Trophoblast cell (in vitro differentiated cells and primary cell): ENCODE data around the gene MPP3.
A peak's percentile ranks its signal among the peaks of the same experiment; 100 is the strongest.

ENCODE experiments used
- DNase-seq, 2 donors: peaks; one replicate each; pipeline ENCODE4 v3.0.0-alpha.2; 2016
- H2AFZ ChIP-seq: 2 replicates; pipeline ENCODE4 v1.6.1; 2013; ENCODE audit warnings: low read length, moderate library complexity, mild to moderate bottlenecking; ENCODE audit not compliant: insufficient read depth, poor library complexity
- H2AK5ac ChIP-seq: 2 replicates; pipeline ENCODE4 v1.6.1; 2013; ENCODE audit warnings: mild to moderate bottlenecking, low read length
- H2BK120ac ChIP-seq: 2 replicates; pipeline ENCODE4 v1.6.1; 2013; ENCODE audit warnings: low read length, mild to moderate bottlenecking, moderate library complexity; ENCODE audit not compliant: insufficient read depth, poor library complexity
- H2BK12ac ChIP-seq: 2 replicates; pipeline ENCODE4 v1.6.1; 2013; ENCODE audit warnings: mild to moderate bottlenecking, low read length, moderate library complexity
- H2BK5ac ChIP-seq: 2 replicates; pipeline ENCODE4 v1.6.1; 2013; ENCODE audit warnings: low read length, low read depth, moderate library complexity, mild to moderate bottlenecking; ENCODE audit not compliant: poor library complexity
- H3K14ac ChIP-seq: 2 replicates; pipeline ENCODE4 v1.6.1; 2013; ENCODE audit warnings: mild to moderate bottlenecking, low read length
- H3K18ac ChIP-seq: 2 replicates; pipeline ENCODE4 v1.6.1; 2013; ENCODE audit warnings: mild to moderate bottlenecking, low read length
- H3K23ac ChIP-seq: 2 replicates; pipeline ENCODE4 v1.6.1; 2013; ENCODE audit warnings: low read length
- H3K27ac ChIP-seq: 2 replicates; pipeline ENCODE4 v1.5.1; 2013; ENCODE audit warnings: low read depth, mild to moderate bottlenecking, inconsistent platforms, low read length, moderate library complexity
- H3K27me3 ChIP-seq: 2 replicates; pipeline ENCODE4 v1.6.1; 2013; ENCODE audit warnings: inconsistent platforms, mild to moderate bottlenecking, low read length, moderate library complexity; ENCODE audit not compliant: insufficient read depth
- H3K36me3 ChIP-seq, 2 experiments: 1 replicate in 1 of 2; 2 replicates in 1 of 2; pipeline ENCODE4 v1.6.1; 2013; ENCODE audit warnings: low read length in 2 of 2, mild to moderate bottlenecking in 2 of 2, moderate library complexity in 1 of 2; ENCODE audit not compliant: insufficient read depth in 2 of 2, control insufficient read depth in 1 of 2
- H3K4ac ChIP-seq: 2 replicates; pipeline ENCODE4 v1.6.1; 2013; ENCODE audit warnings: low read depth, mild to moderate bottlenecking, low read length, moderate library complexity
- H3K4me1 ChIP-seq, 2 experiments: 1 replicate in 1 of 2; 2 replicates in 1 of 2; pipeline ENCODE4 v1.6.1; 2013; ENCODE audit warnings: low read length in 2 of 2, mild to moderate bottlenecking in 2 of 2, moderate library complexity in 1 of 2; ENCODE audit not compliant: insufficient read depth in 2 of 2, control insufficient read depth in 1 of 2
- H3K4me2 ChIP-seq: 2 replicates; pipeline ENCODE4 v1.6.1; 2013; ENCODE audit warnings: inconsistent platforms, mild to moderate bottlenecking, low read length, moderate library complexity
- H3K4me3 ChIP-seq: 2 replicates; pipeline ENCODE4 v1.5.1; 2013; ENCODE audit warnings: mild to moderate bottlenecking, low read depth, low read length, inconsistent platforms
- H3K79me1 ChIP-seq: one replicate; pipeline ENCODE4 v1.6.1; 2013; ENCODE audit warnings: low read length
- H3K79me2 ChIP-seq: 2 replicates; pipeline ENCODE4 v1.6.1; 2013; ENCODE audit warnings: low read length, mild to moderate bottlenecking; ENCODE audit not compliant: control insufficient read depth, insufficient read depth, poor library complexity
- H3K9ac ChIP-seq: 2 replicates; pipeline ENCODE4 v1.6.1; 2013; ENCODE audit warnings: mild to moderate bottlenecking, low read length
- H3K9me3 ChIP-seq: 2 replicates; pipeline ENCODE4 v1.6.1; 2013; ENCODE audit warnings: low read depth, mild to moderate bottlenecking, control low read depth, inconsistent platforms, low read length; ENCODE audit not compliant: insufficient read depth
- H4K12ac ChIP-seq: 2 replicates; pipeline ENCODE4 v1.6.1; 2013; ENCODE audit warnings: low read depth, mild to moderate bottlenecking, low read length, moderate library complexity
- H4K8ac ChIP-seq: 2 replicates; pipeline ENCODE4 v1.6.1; 2013; ENCODE audit warnings: low read depth, mild to moderate bottlenecking, low read length, moderate library complexity
- H4K91ac ChIP-seq: one replicate; pipeline ENCODE4 v1.6.1; 2013; ENCODE audit warnings: low read depth, mild to moderate bottlenecking, low read length, moderate library complexity
- WGBS: extraction: QIAGEN DNeasy Blood & Tissue Kit; methylation state at CpG from one replicate; pipeline ENCODE4 v1.1.7; 2013; ENCODE audit warnings: missing lambda C conversion rate; ENCODE audit not compliant: insufficient read length, insufficient coverage; ENCODE audit errors: extremely low coverage; 5-methylcytosine and 5-hydroxymethylcytosine counted together

The MPP3 gene

DNA sequence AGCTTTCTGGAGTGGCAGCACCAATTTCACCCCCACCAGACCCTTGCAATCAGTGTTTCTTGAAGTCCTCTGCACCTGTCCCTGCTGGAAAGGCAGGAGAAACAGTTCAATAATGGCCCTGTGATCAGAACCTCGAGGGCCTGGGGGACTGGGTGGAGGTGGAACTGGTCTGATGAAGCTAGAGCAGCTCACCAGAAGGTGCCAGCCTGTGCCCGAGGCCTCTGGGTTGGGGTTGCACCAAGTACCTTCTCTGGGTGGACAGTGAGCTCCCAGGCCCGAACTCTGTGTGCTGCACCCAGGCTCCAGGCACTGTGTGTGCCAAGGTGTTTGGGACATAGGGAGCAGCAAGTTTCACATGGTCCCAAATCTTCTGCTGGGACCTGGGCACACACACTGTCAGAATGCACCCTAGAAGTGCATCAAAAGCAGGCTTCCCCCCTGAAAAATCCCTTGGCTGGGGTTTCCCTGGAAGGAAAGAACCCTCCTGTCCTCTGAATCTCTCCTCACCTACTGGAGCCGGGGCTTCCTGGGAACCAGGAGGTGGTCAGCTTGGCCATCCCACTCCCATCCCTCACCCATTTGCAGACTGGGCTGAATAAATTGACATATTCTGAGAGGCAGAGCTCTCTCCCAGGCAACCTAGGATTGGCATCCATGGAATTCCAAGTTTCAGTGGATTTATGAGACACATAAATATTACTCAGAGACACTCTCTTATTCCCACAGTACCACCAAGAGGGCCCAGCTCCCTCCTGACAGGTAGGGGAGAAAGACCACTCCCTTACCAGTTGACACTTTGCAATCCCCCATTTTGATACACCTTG is 31.4 kb upstream of the MPP3 start:
- H3K36me3 ChIP-seq, result no peaks in the 10 kb centered on the region
- no peak overlapping the region for H4K8ac ChIP-seq
- no peaks in the 10 kb centered on the region for H3K9me3 ChIP-seq
- no peak overlapping the region for H3K18ac ChIP-seq
- no peak overlapping the region for H2AK5ac ChIP-seq
- no peak overlapping the region for H2BK120ac ChIP-seq
- no CpG with 5 or more reads among the region's 4 CpGs for WGBS
- no peak overlapping the region for H2BK12ac ChIP-seq
- no peaks in the 10 kb centered on the region for H3K27me3 ChIP-seq
- no peak overlapping the region for H3K4me3 ChIP-seq
- DNase-seq, result no peak
- H2BK5ac ChIP-seq, result no peak overlapping the region
- no peak overlapping the region for H4K12ac ChIP-seq
- H3K4me1 ChIP-seq, result no peaks in the 10 kb centered on the region
- H3K14ac ChIP-seq, result no peak overlapping the region
- H2AFZ ChIP-seq, result no peak overlapping the region
- H3K79me1 ChIP-seq, result no peaks in the 10 kb centered on the region
- H3K9ac ChIP-seq, result no peak overlapping the region
- no peak overlapping the region for H3K23ac ChIP-seq
- H3K27ac ChIP-seq, result no peak overlapping the region
- no peak overlapping the region for H4K91ac ChIP-seq
- H3K4ac ChIP-seq, result no peak overlapping the region
- H3K4me2 ChIP-seq, result no peak overlapping the region
- no peaks in the 10 kb centered on the region for H3K79me2 ChIP-seq

GRCh38 chr17:43861960-43862359 is 29.0 kb upstream of the MPP3 start:
- H2BK120ac ChIP-seq, result no peak overlapping the region
- WGBS, result no CpG with 5 or more reads among the region's 9 CpGs
- H2BK12ac ChIP-seq, result no peak overlapping the region
- no peaks in the 10 kb centered on the region for H3K36me3 ChIP-seq
- no peak overlapping the region for H2AFZ ChIP-seq
- H3K4me2 ChIP-seq, result no peak overlapping the region
- no peaks in the 10 kb centered on the region for H3K4me1 ChIP-seq
- H4K91ac ChIP-seq, result no peak overlapping the region
- H3K9me3 ChIP-seq, result no peaks in the 10 kb centered on the region
- no peak overlapping the region for H3K23ac ChIP-seq
- DNase-seq, result no peak
- H3K14ac ChIP-seq, result no peak overlapping the region
- no peak overlapping the region for H4K12ac ChIP-seq
- no peaks in the 10 kb centered on the region for H3K79me1 ChIP-seq
- no peak overlapping the region for H2AK5ac ChIP-seq
- no peak overlapping the region for H3K9ac ChIP-seq
- no peak overlapping the region for H3K27ac ChIP-seq
- H3K18ac ChIP-seq, result no peak overlapping the region
- no peak overlapping the region for H2BK5ac ChIP-seq
- no peak overlapping the region for H3K4me3 ChIP-seq
- H3K4ac ChIP-seq, result no peak overlapping the region
- H3K27me3 ChIP-seq, result no peaks in the 10 kb centered on the region
- no peaks in the 10 kb centered on the region for H3K79me2 ChIP-seq
- H4K8ac ChIP-seq, result no peak overlapping the region

DNA sequence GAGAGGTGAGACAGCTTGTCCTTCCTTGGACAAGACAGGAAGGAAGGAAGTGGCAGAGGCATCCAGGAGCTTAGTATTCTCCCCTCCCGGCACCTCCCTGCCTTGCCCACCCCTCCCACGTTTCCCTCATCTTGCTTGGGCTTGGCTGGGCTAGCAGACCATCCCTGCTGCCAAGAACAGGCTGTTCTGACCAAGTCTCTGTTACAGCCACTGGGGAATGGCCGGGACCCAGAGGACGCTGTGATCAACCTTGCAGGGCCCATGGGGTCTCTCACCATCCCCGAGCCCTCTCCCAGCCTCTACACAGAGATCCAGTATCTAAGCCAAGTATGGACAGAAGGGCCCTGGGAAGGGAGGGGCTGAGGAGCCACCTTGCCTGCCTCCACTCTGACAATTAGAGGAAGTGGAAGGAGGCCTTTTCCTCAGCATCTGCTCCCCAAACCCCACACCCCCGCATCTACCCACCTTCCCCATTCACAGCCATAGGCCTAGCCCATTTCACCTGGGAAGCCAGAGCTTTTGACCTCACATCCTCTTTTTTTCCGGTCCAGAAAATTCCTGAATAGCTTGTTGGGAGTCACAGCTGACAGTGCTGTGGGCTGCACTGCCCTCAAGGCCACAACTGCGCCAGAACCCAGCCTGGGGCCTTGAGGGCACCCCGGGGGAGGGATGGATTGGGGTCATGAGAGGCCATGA is 28.1 kb upstream of the MPP3 start:
- H2BK5ac ChIP-seq, result no peak overlapping the region
- H3K9me3 ChIP-seq, result no peaks in the 10 kb centered on the region
- no peaks in the 10 kb centered on the region for H3K4me1 ChIP-seq
- H3K36me3 ChIP-seq, result no peaks in the 10 kb centered on the region
- H4K8ac ChIP-seq, result no peak overlapping the region
- H3K4me3 ChIP-seq, result no peak overlapping the region
- no peaks in the 10 kb centered on the region for H3K79me2 ChIP-seq
- H2BK120ac ChIP-seq, result no peak overlapping the region
- H2AFZ ChIP-seq, result no peak overlapping the region
- H2AK5ac ChIP-seq, result no peak overlapping the region
- no peak overlapping the region for H4K91ac ChIP-seq
- H3K27ac ChIP-seq, result no peak overlapping the region
- no peak overlapping the region for H3K14ac ChIP-seq
- H3K4ac ChIP-seq, result no peak overlapping the region
- no CpG with 5 or more reads among the region's 9 CpGs for WGBS
- no peak for DNase-seq
- H3K27me3 ChIP-seq, result no peaks in the 10 kb centered on the region
- H3K4me2 ChIP-seq, result no peak overlapping the region
- H3K79me1 ChIP-seq, result no peaks in the 10 kb centered on the region
- H3K9ac ChIP-seq, result no peak overlapping the region
- H3K23ac ChIP-seq, result no peak overlapping the region
- H4K12ac ChIP-seq, result no peak overlapping the region
- no peak overlapping the region for H2BK12ac ChIP-seq
- H3K18ac ChIP-seq, result no peak overlapping the region

GRCh38 chr17:43860077-43860725 is 27.3 kb upstream of the MPP3 start:
- Histone ChIP-seq H2AK5ac (no peak overlapping the region), H2BK12ac (no peak overlapping the region), H4K91ac (no peak overlapping the region), H3K36me3 (no peaks in the 10 kb centered on the region), H3K4ac (no peak overlapping the region), H3K18ac (no peak overlapping the region), H3K9ac (no peak overlapping the region), H2BK5ac (no peak overlapping the region), H2BK120ac (no peak overlapping the region), H3K14ac (no peak overlapping the region), H3K4me3 (no peak overlapping the region), H3K4me2 (no peak overlapping the region), H3K23ac (no peak overlapping the region), H3K9me3 (no peaks in the 10 kb centered on the region), H4K12ac (no peak overlapping the region), H3K4me1 (no peaks in the 10 kb centered on the region), H3K79me1 (no peaks in the 10 kb centered on the region), H4K8ac (no peak overlapping the region), H3K79me2 (no peaks in the 10 kb centered on the region), H3K27me3 (no peaks in the 10 kb centered on the region), H2AFZ (no peak overlapping the region), H3K27ac (no peak overlapping the region)
- DNase-seq, result peak in 1 of 2 donors; percentile 25
- WGBS, result no CpG with 5 or more reads among the region's 12 CpGs
